ENCODE data around the gene HRAS. TPM values are rescaled to one million over a fixed set of nuclear protein-coding genes. Genes with fewer than 3 reads are reported as not detected.

HRAS gene
- total RNA-seq, 1 donor from 2014 or later = 53.5 TPM

- Histone ChIP-seq H3K27ac (no peak overlapping the region), H3K4me1 (no peaks in the 10 kb centered on the region), H3K36me3 (peaks cover 0 to 4% of the 10 kb centered on the region in 2 donors), H3K4me3 (no peak overlapping the region), H3K27me3 (no peaks in the 10 kb centered on the region), H3K9me3 (no peaks in the 10 kb centered on the region)
- no peak for DNase-seq (ENCODE audit: extremely low spot score in 2 of 2)
- intact Hi-C loops (cut with DNase I) = no loop called here
- TF ChIP-seq CTCF (IDR thresholded peaks at IDR 0.05) (no peak), POLR2A (IDR thresholded peaks at IDR 0.05) (no peak), POLR2AphosphoS5 (IDR thresholded peaks at IDR 0.05; ENCODE audit: insufficient read depth in 1 of 2, low read depth in 1 of 2) (no peak)
Observed at GRCh38 chr11:488062-488461, 47.3 kb downstream of the HRAS start.

GRCh38 chr11:487571-488021 lies 47.8 kb downstream of the HRAS start:
- Histone ChIP-seq H3K27me3 (no peaks in the 10 kb centered on the region), H3K36me3 (no peaks in the 10 kb centered on the region), H3K4me1 (no peaks in the 10 kb centered on the region), H3K4me3 (no peak overlapping the region), H3K27ac (no peak overlapping the region), H3K9me3 (no peaks in the 10 kb centered on the region)
- TF ChIP-seq POLR2A (IDR thresholded peaks at IDR 0.05) (no peak), CTCF (IDR thresholded peaks at IDR 0.05) (no peak), POLR2AphosphoS5 (IDR thresholded peaks at IDR 0.05; ENCODE audit: insufficient read depth in 1 of 2, low read depth in 1 of 2) (no peak)
- intact Hi-C loops (cut with DNase I) = no loop called here
- DNase-seq (ENCODE audit: extremely low spot score in 2 of 2) = no peak

- no peak for TF ChIP-seq POLR2AphosphoS5 (IDR thresholded peaks at IDR 0.05; ENCODE audit: insufficient read depth in 1 of 2, low read depth in 1 of 2)
- TF ChIP-seq POLR2A (IDR thresholded peaks at IDR 0.05) = no peak
- no peak for TF ChIP-seq CTCF (IDR thresholded peaks at IDR 0.05)
- no peaks in the 10 kb centered on the region for H3K36me3 ChIP-seq
- no peak overlapping the region for H3K4me3 ChIP-seq
- no peaks in the 10 kb centered on the region for H3K9me3 ChIP-seq
- no peak overlapping the region for H3K27ac ChIP-seq
- intact Hi-C loops (cut with DNase I) = no loop called here
- H3K27me3 ChIP-seq = no peaks in the 10 kb centered on the region
- DNase-seq (ENCODE audit: extremely low spot score in 2 of 2) = no peak
- H3K4me1 ChIP-seq = no peaks in the 10 kb centered on the region
Observed at GRCh38 chr11:486189-486588, 49.2 kb downstream of the HRAS start.

GRCh38 chr11:484616-485015 lies 50.8 kb downstream of the HRAS start:
- H3K4me1 ChIP-seq = no peaks in the 10 kb centered on the region
- TF ChIP-seq CTCF (IDR thresholded peaks at IDR 0.05) (no peak), POLR2AphosphoS5 (IDR thresholded peaks at IDR 0.05; ENCODE audit: insufficient read depth in 1 of 2, low read depth in 1 of 2) (no peak), POLR2A (IDR thresholded peaks at IDR 0.05) (no peak)
- H3K4me3 ChIP-seq = no peak overlapping the region
- intact Hi-C loops (cut with DNase I) = no loop called here
- H3K9me3 ChIP-seq = no peaks in the 10 kb centered on the region
- H3K27ac ChIP-seq = no peak overlapping the region
- DNase-seq (ENCODE audit: extremely low spot score in 2 of 2) = no peak
- no peaks in the 10 kb centered on the region for H3K27me3 ChIP-seq
- no peaks in the 10 kb centered on the region for H3K36me3 ChIP-seq

MicroRNAs within 50 kb of the gene (microRNA counts, 767-probe panel; counts per million panel counts)
- microRNA hsa-miR-210 = 261 to 4,378 counts per million in 2 donors

Small RNA genes lying within 50 kb of the gene (microRNA-seq; reads per million reads assigned to microRNA genes)
- gene MIR210 (ENCODE audit: borderline number of aligned reads, borderline replicate concordance) = 886 reads per million, percentile 77 among the genes with 10 or more reads in this experiment

Small RNA genes lying within 50 kb of the gene (small RNA-seq; reads per million reads assigned to genes)
- gene MIR210 = 10.1 reads per million, percentile 93 among the genes with 10 or more reads in this experiment

Other genes starting within 250 kb of the HRAS start
- gene PGGHG, start 246.4 kb downstream of the HRAS start, total RNA-seq = 46.7 TPM
- gene IFITM5, start 236.1 kb downstream of the HRAS start, total RNA-seq = not detected
- 780 TPM for gene IFITM2, start 227.8 kb downstream of the HRAS start, total RNA-seq
- 379 TPM for gene IFITM1, start 221.5 kb downstream of the HRAS start, total RNA-seq
- 908 TPM for gene IFITM3, start 214.7 kb downstream of the HRAS start, total RNA-seq
- gene B4GALNT4, start 166.1 kb downstream of the HRAS start, total RNA-seq = 15.5 TPM
- 117 TPM for gene PKP3, start 141.4 kb downstream of the HRAS start, total RNA-seq
- 48.1 TPM for gene SIGIRR, start 120.6 kb downstream of the HRAS start, total RNA-seq
- gene ANO9, start 93.6 kb downstream of the HRAS start, total RNA-seq = 12.0 TPM
- 36.1 TPM for gene PTDSS2, start 85.3 kb downstream of the HRAS start, total RNA-seq
- gene RNH1, start 28.3 kb downstream of the HRAS start, total RNA-seq = 252 TPM
- gene LRRC56, start 2.0 kb upstream of the HRAS start, total RNA-seq = 0.49 TPM
- 1.7 TPM for gene LMNTD2, start 25.2 kb upstream of the HRAS start, total RNA-seq
- 14.7 TPM for gene RASSF7, start 25.4 kb upstream of the HRAS start, total RNA-seq
- gene PHRF1, start 40.9 kb upstream of the HRAS start, total RNA-seq = 26.0 TPM
- gene IRF7, start 80.4 kb upstream of the HRAS start, total RNA-seq = 18.9 TPM
- gene CDHR5, start 89.4 kb upstream of the HRAS start, total RNA-seq = not detected
- not detected for gene SCT, start 91.6 kb upstream of the HRAS start, total RNA-seq
- 1.2 TPM for gene DRD4, start 101.7 kb upstream of the HRAS start, total RNA-seq
- 33.6 TPM for gene DEAF1, start 159.6 kb upstream of the HRAS start, total RNA-seq
- 12.8 TPM for gene TMEM80, start 160.2 kb upstream of the HRAS start, total RNA-seq
- gene EPS8L2, start 170.7 kb upstream of the HRAS start, total RNA-seq = 195 TPM
- 158 TPM for gene TALDO1, start 211.9 kb upstream of the HRAS start, total RNA-seq
- 33.4 TPM for gene GATD1, start 241.9 kb upstream of the HRAS start, total RNA-seq